Transverse colon (tissue), 4 donors: ENCODE data around the gene LRCH3. TPM values are rescaled to one million over a fixed set of nuclear protein-coding genes. Genes with fewer than 3 reads are reported as not detected.
A peak's percentile ranks its signal among the peaks of the same experiment; 100 is the strongest.

Experiments
- DNase-seq: peaks from one replicate; pipeline ENCODE4 v3.0.0-alpha.2; 2019
- H3K27ac ChIP-seq, 4 donors: fragments of 200-600 bp; sonication (generic); 2 replicates each; pipeline ENCODE4 v1.5.1; 2016 to 2018; ENCODE audit warnings: inconsistent platforms in 4 of 4
- H3K27me3 ChIP-seq: fragments of 200-600 bp; sonication (generic); 2 replicates; pipeline ENCODE4 v1.5.1; 2017; ENCODE audit warnings: inconsistent platforms
- H3K36me3 ChIP-seq, 4 donors: fragments of 200-600 bp; sonication (generic); 2 replicates each; pipeline ENCODE4 v1.5.1; 2017 to 2019; ENCODE audit warnings: inconsistent platforms in 4 of 4
- H3K4me1 ChIP-seq, 4 donors: fragments of 200-600 bp; sonication (generic); 2 replicates each; pipeline ENCODE4 v1.5.1; 2017 to 2020; ENCODE audit warnings: inconsistent platforms in 4 of 4
- H3K4me3 ChIP-seq, 4 donors: fragments of 200-600 bp; sonication (generic); 1 replicate in 1 of 4; 2 replicates in 3 of 4; pipeline versions ENCODE4 v1.5.1 to v1.6.1; 2017 to 2019; ENCODE audit warnings: inconsistent platforms in 4 of 4
- H3K9me3 ChIP-seq, 2 donors: fragments of 200-600 bp; sonication (generic); 2 replicates each; pipeline ENCODE4 v1.5.1; 2017 to 2019; ENCODE audit warnings: inconsistent platforms in 2 of 2
- CTCF ChIP-seq, 5 experiments: fragments of 200-600 bp in 3 of 5; fragments of 450-650 bp in 2 of 5; sonication (generic) in 3 of 5; IDR thresholded peaks; 1 replicate in 2 of 5; 2 replicates in 3 of 5; pipeline ENCODE4 v1.5.1; 2016 to 2017; ENCODE audit warnings: antibody characterized with exemption in 5 of 5, inconsistent platforms in 3 of 5, mild to moderate bottlenecking in 2 of 5, moderate library complexity in 1 of 5
- EP300 ChIP-seq: sonication (generic); formaldehyde crosslinking; IDR thresholded peaks from one replicate; pipeline ENCODE4 v1.6.1; 2017; ENCODE audit warnings: antibody characterized with exemption, low read depth
- POLR2A ChIP-seq: fragments of 450-650 bp; IDR thresholded peaks from one replicate; pipeline ENCODE4 v1.6.1; 2016; ENCODE audit warnings: antibody characterized with exemption, mild to moderate bottlenecking, moderate library complexity
- POLR2AphosphoS5 ChIP-seq, 3 donors: sonication (generic); formaldehyde crosslinking; IDR thresholded peaks; one replicate each; pipeline ENCODE4 v1.6.1; 2016; ENCODE audit warnings: antibody characterized with exemption in 3 of 3
- WGBS, 2 donors: methylation state at CpG; one replicate each; pipeline ENCODE4 v1.1.5; 2018; ENCODE audit warnings: low coverage in 1 of 2; 5-methylcytosine and 5-hydroxymethylcytosine counted together
- in situ Hi-C, 4 donors: fragments of 200-750 bp; cut with MboI; loops; one replicate each; pipeline versions ENCODE4 v1.15.0 to v1.15.1; 2017; ENCODE audit warnings: low sequenced_read_pairs in 3 of 4, low pct_ligation_motif_present in 1 of 4, low pct_unique_long_range_greater_than_20kb in 1 of 4
- intact Hi-C: fragments of 100-400 bp; cut with DNase I; formaldehyde crosslinking; loops from one replicate; pipeline ENCODE4 v1.15.1; 2023; ENCODE audit warnings: low total_unique reads
- total RNA-seq, 4 donors: library from RNA; depleted of rRNA; stranded (reverse); fragments of >200 nt; gene quantifications; one replicate each; pipeline ENCODE4 v1.1.0, GENCODE V29; 2016

LRCH3 gene
- total RNA-seq, 4 donors from 2014 or later, result 36.0 to 122 (median 51.2) TPM

- H3K4me1 ChIP-seq, result no peaks in the 10 kb centered on the region
- no peaks in the 10 kb centered on the region for H3K27me3 ChIP-seq
- H3K9me3 ChIP-seq, result no peaks in the 10 kb centered on the region
- no peak for DNase-seq
- no peak overlapping the region for H3K27ac ChIP-seq
- intact Hi-C loops, result no loop called here
- WGBS, 2 donors, result 78 to 86% methylated on average over 5 to 6 of the region's 6 CpGs
- in situ Hi-C loops, result no loop called here
- H3K4me3 ChIP-seq, result no peak overlapping the region
- H3K36me3 ChIP-seq, result peaks cover 0 to 53% (median 19%) of the 10 kb centered on the region in 4 donors
- no peak for TF ChIP-seq POLR2A
- no peak for TF ChIP-seq CTCF (IDR thresholded peaks at IDR 0.05)
- no peak for TF ChIP-seq POLR2AphosphoS5 (IDR thresholded peaks at IDR 0.05)
- TF ChIP-seq EP300, result no peak
These were observed 83.6 kb downstream of the LRCH3 start for GRCh38 chr3:197874653-197875052.

- no peaks in the 10 kb centered on the region for H3K9me3 ChIP-seq
- intact Hi-C loops, result no loop called here
- H3K36me3 ChIP-seq, result peaks cover 0 to 26% (median 12%) of the 10 kb centered on the region in 4 donors
- no peak overlapping the region for H3K4me3 ChIP-seq
- TF ChIP-seq CTCF (IDR thresholded peaks at IDR 0.05) (no peak), POLR2A (no peak), EP300 (no peak), POLR2AphosphoS5 (IDR thresholded peaks at IDR 0.05) (no peak)
- no peak for DNase-seq
- no peaks in the 10 kb centered on the region for H3K27me3 ChIP-seq
- H3K27ac ChIP-seq, result no peak overlapping the region
- WGBS, 2 donors, result 91 to 98% methylated on average over 4 of the region's 4 CpGs
- in situ Hi-C loops, result no loop called here
- no peaks in the 10 kb centered on the region for H3K4me1 ChIP-seq
These were observed 86.8 kb downstream of the LRCH3 start for GRCh38 chr3:197877902-197878301.

- TF ChIP-seq POLR2AphosphoS5 (IDR thresholded peaks at IDR 0.05) (no peak), CTCF (IDR thresholded peaks at IDR 0.05) (no peak), POLR2A (no peak), EP300 (no peak)
- Histone ChIP-seq H3K36me3 (peaks cover 0 to 21% (median 10%) of the 10 kb centered on the region in 4 donors), H3K27me3 (no peaks in the 10 kb centered on the region), H3K4me1 (no peaks in the 10 kb centered on the region), H3K9me3 (no peaks in the 10 kb centered on the region), H3K27ac (no peak overlapping the region), H3K4me3 (no peak overlapping the region)
- 56 to 73% methylated on average over 7 to 8 of the region's 8 CpGs for WGBS, 2 donors
- no peak for DNase-seq
- intact Hi-C loops (no loop called here), in situ Hi-C loops (no loop called here)
These were observed 87.4 kb downstream of the LRCH3 start for GRCh38 chr3:197878427-197878826.

- Histone ChIP-seq H3K4me3 (no peak overlapping the region), H3K9me3 (no peaks in the 10 kb centered on the region), H3K36me3 (peaks cover 0 to 18% (median 4%) of the 10 kb centered on the region in 4 donors), H3K4me1 (no peaks in the 10 kb centered on the region), H3K27me3 (no peaks in the 10 kb centered on the region), H3K27ac (peak overlapping the region in 1 of 4 donors; percentile 1)
- WGBS, 2 donors, result 77 to 85% methylated on average over 6 to 17 of the region's 17 CpGs
- intact Hi-C loops (no loop called here), in situ Hi-C loops (no loop called here)
- TF ChIP-seq POLR2AphosphoS5 (IDR thresholded peaks at IDR 0.05) (no peak), EP300 (no peak), CTCF (IDR thresholded peaks at IDR 0.05) (no peak), POLR2A (no peak)
- no peak for DNase-seq
These were observed 89.6 kb downstream of the LRCH3 start for GRCh38 chr3:197880491-197881269.
